NB4 (cell line): ENCODE data around the gene RNU6-9.
"Not testable (repeated sequence)": the region's sequence is repeated elsewhere in the genome, so short reads cannot be mapped to it uniquely, and the experiment has no call there.

Source experiments
- DNase-seq: peaks from one replicate; pipeline ENCODE4 v3.0.0; 2010; ENCODE audit warnings: low read depth
- H3K4me3 ChIP-seq: one replicate; pipeline ENCODE4 v1.5.1; 2011; ENCODE audit warnings: mild to moderate bottlenecking, low read depth, low read length, moderate library complexity
- CTCF ChIP-seq: IDR thresholded peaks from one replicate; pipeline ENCODE4 v1.5.1; 2012; ENCODE audit warnings: low read depth, low read length
- MYC ChIP-seq: IDR thresholded peaks from 2 replicates; pipeline ENCODE4 v1.6.1; 2011; ENCODE audit warnings: low read depth, low read length
- POLR2A ChIP-seq: IDR thresholded peaks from 2 replicates; pipeline ENCODE4 v1.6.1; 2011; ENCODE audit warnings: mild to moderate bottlenecking; ENCODE audit not compliant: insufficient read length; ENCODE audit errors: extremely low read depth
- TF ChIP-seq, protein P1 (sequence below): IDR thresholded peaks from 2 replicates; pipeline ENCODE4 v1.6.1; 2011; ENCODE audit warnings: low read depth, low read length

The RNU6-9 gene

GRCh38 chr19:876780-877314, 16.4 kb upstream of the RNU6-9 start:
- no peak for TF ChIP-seq CTCF
- TF ChIP-seq, protein P1, sequence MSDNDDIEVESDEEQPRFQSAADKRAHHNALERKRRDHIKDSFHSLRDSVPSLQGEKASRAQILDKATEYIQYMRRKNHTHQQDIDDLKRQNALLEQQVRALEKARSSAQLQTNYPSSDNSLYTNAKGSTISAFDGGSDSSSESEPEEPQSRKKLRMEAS, result no peak
- TF ChIP-seq MYC, result no peak
- no peak for TF ChIP-seq POLR2A
- DNase-seq, result no peak
- no peak overlapping the region for H3K4me3 ChIP-seq

DNA sequence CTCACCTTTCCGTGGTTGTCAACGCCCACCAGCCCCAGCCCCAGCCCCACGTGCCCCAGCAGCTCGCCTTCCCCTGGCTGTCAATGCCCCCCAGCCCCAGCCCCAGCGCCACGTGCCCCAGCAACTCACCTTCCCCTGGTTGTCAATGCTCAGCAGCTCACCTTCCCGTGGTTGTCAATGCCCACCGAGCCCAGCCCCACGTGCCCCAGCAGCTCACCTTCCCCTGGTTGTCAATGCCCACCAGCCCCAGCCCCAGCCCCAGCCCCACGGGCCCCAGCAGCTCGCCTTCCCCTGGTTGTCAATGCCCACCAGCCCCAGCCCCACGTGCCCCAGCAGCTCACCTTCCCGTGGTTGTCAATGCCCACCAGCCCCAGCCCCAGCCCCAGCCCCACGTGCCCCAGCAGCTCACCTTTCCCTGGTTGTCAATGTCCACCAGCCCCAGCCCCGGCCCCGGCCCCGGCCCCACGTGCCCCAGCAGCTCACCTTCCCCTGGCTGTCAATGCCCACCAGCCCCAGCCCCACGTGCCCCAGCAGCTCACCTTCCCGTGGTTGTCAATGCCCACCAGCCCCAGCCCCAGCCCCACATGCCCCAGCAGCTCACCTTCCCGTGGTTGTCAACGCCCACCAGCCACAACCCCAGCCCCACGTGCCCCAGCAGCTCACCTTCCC, 15.2 kb upstream of the RNU6-9 start:
- not testable (repeated sequence) for H3K4me3 ChIP-seq, DNase-seq

GRCh38 chr19:878751-879561, 14.3 kb upstream of the RNU6-9 start:
- not testable (repeated sequence) for H3K4me3 ChIP-seq, DNase-seq

- no peak overlapping the region for H3K4me3 ChIP-seq
- TF ChIP-seq MYC (no peak), CTCF (no peak), POLR2A (no peak)
- TF ChIP-seq, protein P1, result no peak
- DNase-seq, result no peak
Measured at GRCh38 chr19:879711-880438, 13.4 kb upstream of the RNU6-9 start.

DNA sequence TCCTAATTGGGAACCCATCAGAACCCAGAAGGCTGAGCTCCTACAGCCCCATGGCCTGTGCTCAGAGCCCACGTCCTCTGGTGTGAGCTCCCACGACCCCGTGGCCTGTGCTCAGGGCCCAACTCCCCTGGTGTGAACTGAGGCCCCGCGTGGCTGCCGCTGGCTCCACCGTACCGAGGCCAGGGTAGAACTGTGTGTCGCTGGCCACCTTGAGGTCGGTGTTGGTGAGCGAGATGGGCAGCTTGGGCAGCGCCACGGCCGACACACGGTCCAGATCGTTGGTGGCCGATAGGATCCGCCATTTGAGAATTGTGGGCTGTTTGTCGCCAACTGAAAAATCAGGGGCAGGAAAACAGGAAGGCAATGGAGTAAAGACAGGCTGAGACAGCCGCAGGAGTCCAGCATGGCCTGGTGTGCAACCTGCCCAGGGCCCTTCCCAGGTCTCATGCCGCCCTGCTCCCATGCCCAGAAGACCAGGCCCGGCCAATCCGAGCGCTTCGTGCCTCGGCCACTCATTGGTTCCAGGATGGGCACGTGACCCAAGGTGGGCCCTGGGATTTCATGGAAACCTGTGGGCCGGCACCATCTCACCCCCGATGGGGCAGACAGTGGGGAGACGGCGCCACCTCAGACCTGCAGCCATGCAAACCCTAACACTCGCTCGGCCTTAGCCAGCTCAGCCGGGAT, 11.8 kb upstream of the RNU6-9 start:
- H3K4me3 ChIP-seq, result no peak overlapping the region
- no peak for DNase-seq
- no peak for TF ChIP-seq CTCF
- TF ChIP-seq MYC, result no peak

GRCh38 chr19:882871-883497, 10.3 kb upstream of the RNU6-9 start:
- DNase-seq, result no peak
- H3K4me3 ChIP-seq, result no peak overlapping the region

More at GRCh38 chr19:882871-883497, 10.3 kb upstream of the RNU6-9 start:
- no peak for TF ChIP-seq POLR2A
- no peak for TF ChIP-seq MYC
- TF ChIP-seq, protein P1, result no peak
